T-helper 1 cell treated with Interleukin-12 subunit alpha and Interleukin-12 subunit beta and Interleukin-4 antibody, amounts not matched to agents 30 μg/mL and 1 μg/mL, for 36 hours (primary cell): ENCODE data around the gene GPR84.

Source experiments
- H3K27ac Mint-ChIP-seq: one replicate; pipeline ENCODE4 v1.8.0; 2021; ENCODE audit warnings: mild to moderate bottlenecking, mixed read lengths
- H3K27me3 Mint-ChIP-seq: one replicate; pipeline ENCODE4 v1.8.0; 2021; ENCODE audit warnings: low read depth, mixed read lengths
- H3K36me3 Mint-ChIP-seq: one replicate; pipeline ENCODE4 v1.8.0; 2021; ENCODE audit warnings: low read depth, mixed read lengths
- H3K4me1 Mint-ChIP-seq: one replicate; pipeline ENCODE4 v1.8.0; 2021; ENCODE audit warnings: low read depth, mixed read lengths
- H3K4me3 Mint-ChIP-seq: one replicate; pipeline ENCODE4 v1.8.0; 2021; ENCODE audit warnings: mild to moderate bottlenecking, moderate library complexity, mixed read lengths
- H3K9me3 Mint-ChIP-seq: one replicate; pipeline ENCODE4 v1.8.0; 2021; ENCODE audit warnings: mixed read lengths

The GPR84 gene

GRCh38 chr12:54373649-54374561 is 9.6 kb upstream of the GPR84 start:
- Mint-ChIP-seq H3K4me3 (no peak overlapping the region), H3K27ac (no peak overlapping the region), H3K9me3 (no peaks in the 10 kb centered on the region), H3K27me3 (peaks cover 4% of the 10 kb centered on the region), H3K36me3 (no peaks in the 10 kb centered on the region), H3K4me1 (peaks cover 16% of the 10 kb centered on the region)

DNA sequence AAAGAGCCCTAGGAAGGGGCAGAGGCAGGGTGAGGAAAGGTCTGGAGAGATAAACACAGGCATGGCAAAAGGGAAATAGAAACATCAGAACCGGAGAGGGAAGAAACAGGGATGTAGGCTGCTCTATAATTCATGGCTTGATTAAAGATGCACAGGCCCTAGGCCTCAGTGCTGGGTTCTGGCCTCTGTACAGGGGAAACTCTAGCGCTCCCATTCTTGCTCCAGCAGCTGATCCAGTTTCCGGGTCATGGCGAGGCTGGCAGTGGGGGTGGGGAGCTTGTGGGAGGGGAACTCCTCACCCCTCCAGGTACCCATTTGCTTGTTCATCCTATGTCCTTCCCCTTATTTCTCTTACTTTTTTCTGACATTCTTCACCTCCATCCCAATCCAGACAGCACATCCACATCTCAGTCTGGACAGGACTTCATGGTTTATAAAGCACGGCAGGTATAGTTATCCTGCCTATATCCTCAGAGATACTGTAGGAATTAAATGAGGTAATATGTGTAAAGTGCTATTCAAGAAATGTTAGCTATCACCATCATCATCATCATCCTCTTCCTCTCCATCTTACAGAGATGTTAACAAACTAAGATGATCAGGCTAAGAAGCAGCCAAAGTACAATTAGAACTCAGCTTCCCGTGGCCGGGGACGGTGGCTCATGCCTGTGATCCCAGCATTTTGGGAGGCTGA is 8.0 kb upstream of the GPR84 start:
- Mint-ChIP-seq H3K4me1 (peaks cover 26% of the 10 kb centered on the region), H3K4me3 (no peak overlapping the region), H3K27ac (peak overlapping the region; percentile 63), H3K9me3 (no peaks in the 10 kb centered on the region), H3K36me3 (no peaks in the 10 kb centered on the region), H3K27me3 (peaks cover 14% of the 10 kb centered on the region)

- Mint-ChIP-seq H3K9me3 (no peaks in the 10 kb centered on the region), H3K4me1 (peaks cover 26% of the 10 kb centered on the region), H3K36me3 (no peaks in the 10 kb centered on the region), H3K27me3 (peaks cover 20% of the 10 kb centered on the region), H3K27ac (no peak overlapping the region), H3K4me3 (no peak overlapping the region)
Observed at GRCh38 chr12:54371328-54372112, 7.2 kb upstream of the GPR84 start.

DNA sequence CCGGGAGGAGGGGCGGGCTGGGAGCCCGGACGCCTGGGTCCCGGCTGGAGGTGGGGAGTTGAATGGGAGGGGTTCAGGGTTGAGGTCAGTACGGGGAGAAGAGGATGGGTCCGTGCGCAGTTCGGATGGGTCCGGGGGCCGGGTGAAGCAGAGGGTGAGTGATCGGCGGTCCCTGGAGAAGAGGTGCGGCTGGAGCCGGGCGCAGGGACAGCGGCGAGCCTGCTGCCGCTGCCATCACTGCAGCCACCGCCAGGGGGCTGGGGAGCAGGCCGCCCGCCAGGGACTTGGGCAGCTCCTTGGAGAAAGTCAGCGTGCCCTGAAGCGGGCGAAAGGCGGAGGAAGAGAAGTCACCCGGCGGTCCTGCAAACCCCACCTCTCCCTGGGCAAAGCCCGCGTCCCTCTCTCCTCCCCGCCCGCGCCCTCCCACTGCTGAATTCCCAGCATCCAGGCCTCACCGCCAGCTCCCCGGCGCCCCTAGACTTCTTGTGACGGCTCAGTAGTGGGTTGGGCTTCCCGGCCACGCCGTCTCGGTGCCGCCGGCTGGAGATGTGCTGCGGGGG is 6.0 kb upstream of the GPR84 start:
- peaks cover 20% of the 10 kb centered on the region for H3K27me3 Mint-ChIP-seq
- no peak overlapping the region for H3K27ac Mint-ChIP-seq
- no peaks in the 10 kb centered on the region for H3K36me3 Mint-ChIP-seq
- no peak overlapping the region for H3K4me3 Mint-ChIP-seq
- no peaks in the 10 kb centered on the region for H3K9me3 Mint-ChIP-seq
- peaks cover 26% of the 10 kb centered on the region for H3K4me1 Mint-ChIP-seq

DNA sequence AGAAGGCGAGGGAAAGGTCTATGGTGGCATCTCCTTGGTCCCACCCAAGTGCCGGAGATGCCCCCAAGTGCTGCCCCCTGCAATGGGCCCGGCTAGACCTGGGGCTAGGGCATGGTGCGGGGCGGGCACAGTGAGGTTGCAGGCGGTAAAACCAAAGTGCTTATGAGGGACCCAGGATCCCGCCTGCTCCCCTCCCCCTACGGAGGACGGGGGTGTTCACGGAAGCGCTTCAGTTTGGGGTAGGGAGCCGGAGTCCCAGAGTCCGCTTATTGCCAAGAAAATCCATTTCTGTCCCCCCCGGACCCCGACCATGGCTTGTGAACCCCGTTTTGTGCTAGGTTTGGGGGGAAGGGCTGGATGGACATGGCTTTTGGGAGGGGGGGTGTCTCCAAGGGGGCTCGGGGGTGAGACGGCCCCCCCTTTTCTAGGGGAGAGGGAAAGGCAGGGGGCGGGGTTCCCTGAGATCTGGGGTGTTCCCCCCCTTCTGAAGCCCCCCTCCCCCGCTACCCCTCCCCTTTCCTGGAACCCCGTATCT is 5.4 kb upstream of the GPR84 start:
- peaks cover 29% of the 10 kb centered on the region for H3K4me1 Mint-ChIP-seq
- no peak overlapping the region for H3K27ac Mint-ChIP-seq
- H3K9me3 Mint-ChIP-seq, result no peaks in the 10 kb centered on the region
- peak overlapping the region; percentile 56 for H3K4me3 Mint-ChIP-seq
- peaks cover 20% of the 10 kb centered on the region for H3K27me3 Mint-ChIP-seq
- no peaks in the 10 kb centered on the region for H3K36me3 Mint-ChIP-seq

DNA sequence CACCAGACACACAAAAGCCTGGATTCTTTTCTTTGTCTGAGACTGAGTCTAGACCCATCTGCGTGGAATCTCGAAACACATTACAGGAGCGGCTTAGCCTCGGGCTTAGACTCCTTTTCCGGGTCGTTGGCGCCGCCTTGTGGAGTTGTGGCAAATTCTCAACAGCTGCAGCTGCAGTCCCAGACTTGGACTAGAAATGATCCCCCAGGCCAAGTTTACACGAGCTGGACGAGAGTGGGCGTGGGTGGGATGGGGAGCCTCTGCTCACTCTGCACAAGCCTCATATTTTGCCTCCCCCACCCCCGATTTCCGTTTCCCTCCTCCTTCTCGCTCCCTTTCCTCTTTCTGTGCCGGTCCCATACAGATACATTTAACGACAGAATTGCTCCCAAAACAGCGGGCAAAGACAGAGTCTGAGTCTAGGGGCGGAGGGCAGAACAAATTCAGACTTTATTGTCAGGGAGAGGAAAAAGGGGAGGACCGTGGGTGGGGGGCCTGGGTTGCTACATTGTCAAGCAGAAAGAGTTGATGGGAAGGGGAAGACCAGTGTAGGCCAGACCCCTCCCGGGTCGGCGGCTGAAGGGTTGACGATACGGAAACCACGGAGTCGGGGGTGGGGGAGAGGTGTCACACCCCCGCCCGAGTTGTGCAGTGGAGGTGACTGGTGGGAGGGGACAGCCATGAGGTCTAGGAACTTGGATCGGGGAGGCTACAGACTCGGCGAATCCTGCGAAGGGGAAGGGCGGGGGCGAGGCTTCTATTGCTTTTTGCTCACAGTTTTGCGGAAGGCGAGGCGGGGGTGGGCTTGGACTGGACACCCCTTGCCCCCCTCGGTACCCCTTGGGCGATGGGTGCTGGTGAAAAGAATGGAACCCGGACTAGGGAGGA is 4.7 kb upstream of the GPR84 start:
- Mint-ChIP-seq H3K27ac (peak overlapping the region; percentile 39), H3K9me3 (no peaks in the 10 kb centered on the region), H3K36me3 (no peaks in the 10 kb centered on the region), H3K4me1 (peaks cover 36% of the 10 kb centered on the region), H3K27me3 (peaks cover 20% of the 10 kb centered on the region), H3K4me3 (peak overlapping the region; percentile 56)

GRCh38 chr12:54368025-54368708 is 3.9 kb upstream of the GPR84 start:
- peak overlapping the region; percentile 56 for H3K4me3 Mint-ChIP-seq
- H3K4me1 Mint-ChIP-seq, result peaks cover 38% of the 10 kb centered on the region
- H3K27ac Mint-ChIP-seq, result no peak overlapping the region

GRCh38 chr12:54363618-54364017 is 668 bp downstream of the GPR84 start:
- H3K27ac Mint-ChIP-seq, result peak overlapping the region; percentile 64
- H3K4me1 Mint-ChIP-seq, result peaks cover 31% of the 10 kb centered on the region
- H3K9me3 Mint-ChIP-seq, result no peaks in the 10 kb centered on the region
- H3K36me3 Mint-ChIP-seq, result no peaks in the 10 kb centered on the region
- H3K27me3 Mint-ChIP-seq, result peaks cover 18% of the 10 kb centered on the region
- H3K4me3 Mint-ChIP-seq, result peak overlapping the region; percentile 50

More at GRCh38 chr12:54368025-54368708, 3.9 kb upstream of the GPR84 start:
- H3K9me3 Mint-ChIP-seq, result no peaks in the 10 kb centered on the region
- H3K27me3 Mint-ChIP-seq, result peaks cover 20% of the 10 kb centered on the region
- H3K36me3 Mint-ChIP-seq, result no peaks in the 10 kb centered on the region

GRCh38 chr12:54363047-54363446 is 1.2 kb downstream of the GPR84 start:
- H3K27ac Mint-ChIP-seq, result no peak overlapping the region
- no peaks in the 10 kb centered on the region for H3K9me3 Mint-ChIP-seq
- no peak overlapping the region for H3K4me3 Mint-ChIP-seq
- H3K36me3 Mint-ChIP-seq, result no peaks in the 10 kb centered on the region
- peaks cover 13% of the 10 kb centered on the region for H3K27me3 Mint-ChIP-seq
- peaks cover 27% of the 10 kb centered on the region for H3K4me1 Mint-ChIP-seq

- Mint-ChIP-seq H3K27ac (peak overlapping the region; percentile 65), H3K9me3 (no peaks in the 10 kb centered on the region), H3K36me3 (no peaks in the 10 kb centered on the region), H3K4me1 (peaks cover 25% of the 10 kb centered on the region), H3K27me3 (no peaks in the 10 kb centered on the region), H3K4me3 (peak overlapping the region; percentile 16)
Observed at GRCh38 chr12:54360717-54361456, 3.4 kb downstream of the GPR84 start.

GRCh38 chr12:54359762-54360351 is 4.4 kb downstream of the GPR84 start:
- Mint-ChIP-seq H3K4me3 (no peak overlapping the region), H3K9me3 (no peaks in the 10 kb centered on the region), H3K4me1 (peaks cover 24% of the 10 kb centered on the region), H3K36me3 (no peaks in the 10 kb centered on the region), H3K27me3 (no peaks in the 10 kb centered on the region), H3K27ac (no peak overlapping the region)
